Measurements from ENCODE around the gene FEM1A. TPM values are rescaled to one million over a fixed set of nuclear protein-coding genes. Genes with fewer than 3 reads are reported as not detected.

The FEM1A gene
- total and polyA plus RNA-seq, 10 of the 15 experiments (the other 5 are each of a cell fraction or from before 2014, with no cell fraction given), result 0.27 to 17.4 (median 3.8) TPM

- Histone ChIP-seq H3K27me3 (replicated peaks in 1 of 2; ENCODE audit: control insufficient read depth in 2 of 2, insufficient read depth in 2 of 2, low read length in 1 of 2) (no peaks in the 10 kb centered on the region), H4K20me1 (ENCODE audit: control insufficient read depth, insufficient read depth) (peaks cover 4% of the 10 kb centered on the region; the same call in 1 of the 2 replicates), H3K4me1 (ENCODE audit: control insufficient read depth, insufficient read depth, low read length) (no peaks in the 10 kb centered on the region), H3K4me2 (ENCODE audit: control insufficient read depth, insufficient read depth) (peak overlapping the region; percentile 71), H3K4me3 (peak overlapping the region; percentile 75), H2AFZ (ENCODE audit: control insufficient read depth, low read depth, low read length) (no peak overlapping the region), H3K79me2 (ENCODE audit: control insufficient read depth, insufficient read depth, low read length) (peaks cover 56% of the 10 kb centered on the region), H3K9ac (ENCODE audit: control insufficient read depth, insufficient read depth, low read length) (peak overlapping the region; percentile 0; the same call in 1 of the 2 replicates), H3K36me3 (ENCODE audit: control insufficient read depth in 2 of 2, insufficient read depth in 2 of 2, low read length in 1 of 2) (peaks cover 0 to 6% of the 10 kb centered on the region in 2 experiments; a peak in 3 of 4 replicates), H3K27ac (ENCODE audit: control insufficient read depth, insufficient read depth) (peak overlapping the region; percentile 33; the same call in 1 of the 2 replicates), H3K9me3 (replicated peaks; ENCODE audit: control insufficient read depth, insufficient read depth, low read length) (no peaks in the 10 kb centered on the region; the same call in 2 of the 3 replicates)
- CTCF ChIA-PET, result interaction anchor here (0.6 to 10.6 kb wide), 9 partner anchors 9 to 83 kb away, joined by 3 to 148 read pairs (median 7); no protein-coding TSS in a partner anchor
- POLR2A ChIA-PET, result interaction anchor here (0.6 to 3.4 kb wide), 12 partner anchors 9 to 1135 kb away, joined by 3 to 19 read pairs (median 4); partner anchors contain the start of gene PLIN3
- in situ Hi-C loops (cut with MboI) (no loop called here), intact Hi-C loops (cut with micrococcal nuclease; ENCODE audit: unreplicated experiment) (no loop called here)
- DNase-seq (ENCODE audit: low read depth, low spot score) (no peak), FAIRE-seq (peak; percentile 88), ATAC-seq (peak; percentile 75)
- no TSS peak for BruUV-seq (replicated peaks)
- RAD21 ChIA-PET (ENCODE audit: unreplicated experiment), result interaction anchor here (0.7 to 4.4 kb wide), 12 partner anchors 16 to 111 kb away, joined by 3 to 22 read pairs (median 5); no protein-coding TSS in a partner anchor
- SMC1A ChIA-PET (ENCODE audit: uncharacterized antibody, unreplicated experiment), result interaction anchor here (2.8 to 6.0 kb wide), 4 partner anchors 11 to 20 kb away, joined by 11 to 30 read pairs (median 17); no protein-coding TSS in a partner anchor
- 23% methylated on average over 13 of the region's 16 CpGs for whole genome bisulfite sequencing (ENCODE audit: insufficient coverage, insufficient replicate concordance, low lambda C conversion rate, missing lambda C conversion rate)
- peak; percentile 59; the same call in 1 of the 2 replicates for TF ChIP-seq DPF2 (IDR thresholded peaks at IDR 0.05)
- TF ChIP-seq ZNF384 (IDR thresholded peaks at IDR 0.05; ENCODE audit: borderline replicate concordance, low read depth, low read length), result no peak
- TF ChIP-seq MXI1 (IDR thresholded peaks at IDR 0.05; ENCODE audit: low read depth, low read length), result peak; percentile 53; the same call in 1 of the 2 replicates
- TF ChIP-seq SMARCA5 (IDR thresholded peaks at IDR 0.05), result 0 out of 2 replicates have a peak, but pooled peaks have one; percentile 11
- TF ChIP-seq, protein P1, sequence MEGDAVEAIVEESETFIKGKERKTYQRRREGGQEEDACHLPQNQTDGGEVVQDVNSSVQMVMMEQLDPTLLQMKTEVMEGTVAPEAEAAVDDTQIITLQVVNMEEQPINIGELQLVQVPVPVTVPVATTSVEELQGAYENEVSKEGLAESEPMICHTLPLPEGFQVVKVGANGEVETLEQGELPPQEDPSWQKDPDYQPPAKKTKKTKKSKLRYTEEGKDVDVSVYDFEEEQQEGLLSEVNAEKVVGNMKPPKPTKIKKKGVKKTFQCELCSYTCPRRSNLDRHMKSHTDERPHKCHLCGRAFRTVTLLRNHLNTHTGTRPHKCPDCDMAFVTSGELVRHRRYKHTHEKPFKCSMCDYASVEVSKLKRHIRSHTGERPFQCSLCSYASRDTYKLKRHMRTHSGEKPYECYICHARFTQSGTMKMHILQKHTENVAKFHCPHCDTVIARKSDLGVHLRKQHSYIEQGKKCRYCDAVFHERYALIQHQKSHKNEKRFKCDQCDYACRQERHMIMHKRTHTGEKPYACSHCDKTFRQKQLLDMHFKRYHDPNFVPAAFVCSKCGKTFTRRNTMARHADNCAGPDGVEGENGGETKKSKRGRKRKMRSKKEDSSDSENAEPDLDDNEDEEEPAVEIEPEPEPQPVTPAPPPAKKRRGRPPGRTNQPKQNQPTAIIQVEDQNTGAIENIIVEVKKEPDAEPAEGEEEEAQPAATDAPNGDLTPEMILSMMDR (IDR thresholded peaks at IDR 0.05 in 2 of 3, conservative IDR thresholded peaks at IDR 0.05 in 1 of 3; ENCODE audit: control insufficient read depth in 2 of 3, extremely low read depth in 1 of 3, insufficient read depth in 1 of 3, low read depth in 3 of 3, low read length in 3 of 3), result peak; percentile 16 to 39 (median 19); a peak in 2 of 6 replicates
- TF ChIP-seq EP300 (IDR thresholded peaks at IDR 0.05; ENCODE audit: borderline replicate concordance in 1 of 2, control insufficient read depth in 1 of 2, low read depth in 2 of 2, low read length in 2 of 2), result peak in 1 of 2 experiments; percentile 54; a peak in 1 of 4 replicates
- TF ChIP-seq SMC3 (IDR thresholded peaks at IDR 0.05; ENCODE audit: borderline replicate concordance, low read length), result peak; percentile 18; the same call in 1 of the 2 replicates
- TF ChIP-seq CBX3 (IDR thresholded peaks at IDR 0.05; ENCODE audit: borderline replicate concordance, low read depth), result no peak
- peak; percentile 81 for TF ChIP-seq RELB (IDR thresholded peaks at IDR 0.05; ENCODE audit: low read depth)
- TF ChIP-seq JUNB (IDR thresholded peaks at IDR 0.05), result no peak
- TF ChIP-seq RCOR1 (conservative IDR thresholded peaks at IDR 0.05; ENCODE audit: low read depth, low read length), result no peak
- no peak for TF ChIP-seq SUZ12 (IDR thresholded peaks at IDR 0.05; ENCODE audit: unreplicated experiment)
- peak; percentile 83 for TF ChIP-seq IKZF1 (conservative IDR thresholded peaks at IDR 0.05)
- 0 out of 2 replicates have a peak, but pooled peaks have one; percentile 10 for TF ChIP-seq LARP7 (IDR thresholded peaks at IDR 0.05)
- 0 out of 2 replicates have a peak, but pooled peaks have one; percentile 16 for TF ChIP-seq GATAD2B (conservative IDR thresholded peaks at IDR 0.05; ENCODE audit: low read depth)
- no peak for TF ChIP-seq NR2F1 (conservative IDR thresholded peaks at IDR 0.05)
Measured at GRCh38 chr19:4829001-4829712, 37.6 kb downstream of the FEM1A start.

Data from GM12878 (cell line).